GM12878 (cell line): Measurements from ENCODE around the gene ABHD8. TPM values are rescaled to one million over a fixed set of nuclear protein-coding genes. Genes with fewer than 3 reads are reported as not detected.

Experiments
- ATAC-seq: fragments of 200-7000 bp; cut with Tn5 transposase; 3 replicates; pipeline ENCODE4 v1.9.1; 2020; ENCODE audit warnings: mild to moderate bottlenecking, moderate library complexity
- BruUV-seq: library from RNA; stranded (reverse); fragments of 400-500 nt; replicated peaks from 2 replicates; lab custom pipeline; 2021; lab: Mats Ljungman, UMichigan
- CTCF ChIA-PET: fragments of 300-600 bp; sonication (Branson Sonifier 250); formaldehyde crosslinking; extraction: SDS; loops from one replicate; lab custom pipeline; 2021; ENCODE audit warnings: inconsistent platforms; lab: Yijun Ruan, JAX
- POLR2A ChIA-PET: fragments of 350-600 bp; formaldehyde crosslinking; extraction: SDS; loops from one replicate; lab custom pipeline; 2021; ENCODE audit warnings: inconsistent platforms; lab: Charles Lee
- RAD21 ChIA-PET: fragments of 300-600 bp; sonication (Branson Sonifier 250); formaldehyde crosslinking; loops from one replicate; lab custom pipeline; 2023; ENCODE audit warnings: antibody characterized with exemption; ENCODE audit not compliant: unreplicated experiment; lab: Charles Lee
- SMC1A ChIA-PET: fragments of 300-600 bp; sonication (Branson Sonifier 250); formaldehyde crosslinking; loops from one replicate; lab custom pipeline; 2023; ENCODE audit not compliant: unreplicated experiment, uncharacterized antibody; lab: Charles Lee
- DNase-seq: peaks from one replicate; pipeline ENCODE4 v3.0.0-alpha.2; 2011; ENCODE audit warnings: low read depth, low spot score
- FAIRE-seq: peaks from 3 replicates; lab custom pipeline; 2011; peaks lifted over from hg19 to GRCh38; lab: Jason Lieb, UNC
- H2AFZ ChIP-seq: 2 replicates; pipeline ENCODE4 v1.6.0; 2011; ENCODE audit warnings: low read depth, low read length, control low read depth; ENCODE audit not compliant: control insufficient read depth
- H3K27ac ChIP-seq: 2 replicates; pipeline ENCODE4 v1.5.1; 2011; ENCODE audit warnings: control low read depth; ENCODE audit not compliant: control insufficient read depth, insufficient read depth
- H3K27me3 ChIP-seq, 2 experiments: replicated peaks in 1 of 2; 2 replicates each; pipeline versions ENCODE4 v1.6.0 to v1.6.1; 2011; ENCODE audit warnings: low read length in 1 of 2; ENCODE audit not compliant: control insufficient read depth in 2 of 2, insufficient read depth in 2 of 2
- H3K36me3 ChIP-seq, 2 experiments: 2 replicates each; pipeline ENCODE4 v1.5.1; 2011; ENCODE audit warnings: low read length in 1 of 2; ENCODE audit not compliant: control insufficient read depth in 2 of 2, insufficient read depth in 2 of 2
- H3K4me1 ChIP-seq: 2 replicates; pipeline ENCODE4 v1.6.1; 2011; ENCODE audit warnings: mild to moderate bottlenecking, low read length, moderate library complexity, mixed read lengths; ENCODE audit not compliant: control insufficient read depth, insufficient read depth
- H3K4me2 ChIP-seq: 2 replicates; pipeline ENCODE4 v1.6.0; 2011; ENCODE audit warnings: control low read depth; ENCODE audit not compliant: control insufficient read depth, insufficient read depth
- H3K4me3 ChIP-seq: fragments of 200-600 bp; sonication (generic); 2 replicates; pipeline ENCODE4 v1.5.1; 2016
- H3K79me2 ChIP-seq: 2 replicates; pipeline ENCODE4 v1.6.0; 2011; ENCODE audit warnings: low read length; ENCODE audit not compliant: control insufficient read depth, insufficient read depth
- H3K9ac ChIP-seq: 2 replicates; pipeline ENCODE4 v1.8.0; 2011; ENCODE audit warnings: low read length, control low read depth, mixed read lengths; ENCODE audit not compliant: control insufficient read depth, insufficient read depth
- H3K9me3 ChIP-seq: replicated peaks from 3 replicates; pipeline ENCODE4 v1.5.1; 2011; ENCODE audit warnings: mild to moderate bottlenecking, low read length; ENCODE audit not compliant: control insufficient read depth, insufficient read depth
- H4K20me1 ChIP-seq: 2 replicates; pipeline ENCODE4 v1.6.0; 2011; ENCODE audit not compliant: control insufficient read depth, insufficient read depth
- ATF2 ChIP-seq: IDR thresholded peaks from 2 replicates; pipeline ENCODE4 v1.6.1; 2012; ENCODE audit warnings: low read length, inconsistent platforms
- BMI1 ChIP-seq: fragments of 450-650 bp; IDR thresholded peaks from 2 replicates; pipeline ENCODE4 v1.6.1; 2016; ENCODE audit warnings: mild to moderate bottlenecking, moderate library complexity, borderline replicate concordance
- CBFB ChIP-seq: IDR thresholded peaks from 2 replicates; pipeline ENCODE4 v1.6.1; 2016; ENCODE audit warnings: antibody characterized with exemption, low read depth
- DPF2 ChIP-seq: fragments of 450-650 bp; IDR thresholded peaks from 2 replicates; pipeline ENCODE4 v1.6.1; 2017; ENCODE audit warnings: mild to moderate bottlenecking
- EZH2 ChIP-seq: IDR thresholded peaks from 2 replicates; pipeline ENCODE4 v1.6.1; 2012; ENCODE audit warnings: low read depth, mild to moderate bottlenecking, control low read depth, inconsistent platforms, low read length, borderline replicate concordance; ENCODE audit not compliant: control insufficient read depth
- FOXM1 ChIP-seq: IDR thresholded peaks from 2 replicates; pipeline ENCODE4 v1.6.1; 2012; ENCODE audit warnings: low read depth, mild to moderate bottlenecking, inconsistent platforms, low read length, moderate library complexity
- NR2C1 ChIP-seq: fragments of 450-650 bp; IDR thresholded peaks from 2 replicates; pipeline ENCODE4 v1.6.1; 2017; ENCODE audit warnings: antibody characterized with exemption, mild to moderate bottlenecking, moderate library complexity
- RAD51 ChIP-seq: fragments of 450-650 bp; IDR thresholded peaks from 2 replicates; pipeline ENCODE4 v1.6.1; 2016; ENCODE audit warnings: moderate library complexity, mild to moderate bottlenecking, inconsistent platforms
- TARDBP ChIP-seq: IDR thresholded peaks from 2 replicates; pipeline ENCODE4 v1.6.1; 2016; ENCODE audit warnings: borderline replicate concordance
- WGBS: methylation state at CpG from one replicate; pipeline ENCODE4 v1.1.6; 2016; ENCODE audit warnings: low lambda C conversion rate; ENCODE audit not compliant: insufficient replicate concordance, insufficient coverage; ENCODE audit errors: missing lambda C conversion rate; 5-methylcytosine and 5-hydroxymethylcytosine counted together
- in situ Hi-C: fragments of 300-500 bp; cut with MboI; formaldehyde crosslinking; loops from 9 replicates; pipeline ENCODE4 v1.14.3; 2018; ENCODE audit warnings: mixed read lengths
- intact Hi-C: fragments of 100-400 bp; cut with micrococcal nuclease; formaldehyde crosslinking; loops from one replicate; pipeline ENCODE4 v1.14.2; 2022; ENCODE audit not compliant: unreplicated experiment
- polyA plus RNA-seq, 11 experiments: library from polyadenylated mRNA; depleted of rRNA in 4 of 11; unstranded in 6 of 11; stranded (reverse) in 5 of 11; fragments of >200 nt; fragmentation: Nextera tagmentation in 4 of 11; fragmentation: Illumina TruSeq in 1 of 11; extraction: Ambion mirVana in 4 of 11; extraction: Trizol in 1 of 11; gene quantifications; 1 replicate in 1 of 11; 2 replicates in 10 of 11; pipeline versions ENCODE4 v1.2.1 to v1.2.3, GENCODE V29; 2011 to 2016; ENCODE audit warnings: inconsistent platforms in 2 of 11, missing spikeins in 2 of 11, low read depth in 1 of 11
- total RNA-seq, 4 experiments: library from RNA; depleted of rRNA in 3 of 4; stranded (reverse); fragments of >200 nt in 3 of 4; fragmentation: Illumina TruSeq in 1 of 4; extraction: Trizol in 1 of 4; gene quantifications; 2 replicates each; pipeline versions ENCODE4 v1.2.1 to v1.2.3, GENCODE V29; 2013 to 2021
- TF ChIP-seq, protein P1 (sequence below): fragments of 150-350 bp; IDR thresholded peaks from 2 replicates; pipeline ENCODE4 v1.6.1; 2014; ENCODE audit warnings: mild to moderate bottlenecking, low read depth, low read length
- TF ChIP-seq, protein P2 (sequence below): IDR thresholded peaks from 2 replicates; pipeline ENCODE4 v1.6.1; 2011; ENCODE audit warnings: low read depth, mild to moderate bottlenecking, low read length, moderate library complexity, borderline replicate concordance; ENCODE audit errors: extremely low read depth
- TF ChIP-seq, protein P3 (sequence below): fragments of 450-650 bp; formaldehyde crosslinking; IDR thresholded peaks from 2 replicates; pipeline ENCODE4 v1.4.0; 2020; ENCODE audit warnings: mild to moderate bottlenecking, moderate library complexity

ABHD8 gene
- total and polyA plus RNA-seq, 10 of the 15 experiments (the other 5 are each of a cell fraction or from before 2014, with no cell fraction given): 0.03 to 12.5 (median 6.0) TPM

DNA sequence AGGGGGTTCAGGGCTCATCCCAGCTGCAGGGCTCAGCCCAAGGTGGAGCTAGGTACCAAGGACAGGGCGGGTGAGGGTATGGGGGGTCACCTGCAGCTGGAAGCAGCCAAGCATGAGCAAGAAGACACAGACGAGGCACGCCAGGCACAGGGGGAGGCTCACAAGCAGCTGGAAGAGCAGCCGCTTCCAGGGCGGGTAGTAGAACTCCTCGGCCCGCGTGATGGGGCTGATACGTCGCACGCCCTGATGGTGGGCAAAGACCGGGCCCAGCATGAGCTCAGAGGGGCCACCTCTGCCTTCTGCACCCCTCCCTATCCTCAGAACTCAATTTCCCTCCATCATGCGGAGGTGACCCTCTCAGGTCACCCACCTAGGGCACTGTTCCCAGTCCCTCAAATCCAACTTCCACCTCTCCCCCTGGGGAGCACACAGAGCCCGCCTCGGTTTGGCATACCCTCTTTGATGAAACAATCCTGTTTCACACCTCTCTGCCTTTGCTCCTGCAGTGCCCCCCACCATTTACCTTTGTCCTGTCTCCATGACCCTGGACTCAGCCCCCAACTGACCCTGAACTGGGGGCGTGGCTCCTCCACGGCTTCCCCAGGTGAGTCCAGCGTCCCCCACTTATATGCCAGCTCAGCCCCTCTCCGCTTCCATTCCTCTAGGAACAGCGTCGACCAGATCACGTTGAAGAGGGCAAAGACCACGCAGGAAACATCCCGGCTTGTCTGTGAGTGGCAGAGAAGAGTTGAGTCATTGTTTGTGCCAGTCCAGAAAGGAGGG, 27.2 kb upstream of the ABHD8 start:
- ChIA-PET SMC1A (interaction anchor here (0.6 kb wide), 1 partner anchor 164 kb away, joined by 5 read pairs; no protein-coding TSS in a partner anchor), POLR2A (interaction anchor here (1.2 kb wide), 1 partner anchor 21 kb away, joined by 3 read pairs; the partner anchor contains the start of gene DDA1), RAD21 (no interaction called here), CTCF (interaction anchor here (2.8 kb wide), 1 partner anchor 56 kb away, joined by 9 read pairs; no protein-coding TSS in a partner anchor)
- TF ChIP-seq TARDBP (no peak), EZH2 (no peak), RAD51 (no peak), CBFB (no peak), FOXM1 (no peak), NR2C1 (no peak), ATF2 (no peak), DPF2 (no peak), BMI1 (no peak)
- TF ChIP-seq, protein P1, sequence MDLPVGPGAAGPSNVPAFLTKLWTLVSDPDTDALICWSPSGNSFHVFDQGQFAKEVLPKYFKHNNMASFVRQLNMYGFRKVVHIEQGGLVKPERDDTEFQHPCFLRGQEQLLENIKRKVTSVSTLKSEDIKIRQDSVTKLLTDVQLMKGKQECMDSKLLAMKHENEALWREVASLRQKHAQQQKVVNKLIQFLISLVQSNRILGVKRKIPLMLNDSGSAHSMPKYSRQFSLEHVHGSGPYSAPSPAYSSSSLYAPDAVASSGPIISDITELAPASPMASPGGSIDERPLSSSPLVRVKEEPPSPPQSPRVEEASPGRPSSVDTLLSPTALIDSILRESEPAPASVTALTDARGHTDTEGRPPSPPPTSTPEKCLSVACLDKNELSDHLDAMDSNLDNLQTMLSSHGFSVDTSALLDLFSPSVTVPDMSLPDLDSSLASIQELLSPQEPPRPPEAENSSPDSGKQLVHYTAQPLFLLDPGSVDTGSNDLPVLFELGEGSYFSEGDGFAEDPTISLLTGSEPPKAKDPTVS: no peak
- TF ChIP-seq, protein P2, sequence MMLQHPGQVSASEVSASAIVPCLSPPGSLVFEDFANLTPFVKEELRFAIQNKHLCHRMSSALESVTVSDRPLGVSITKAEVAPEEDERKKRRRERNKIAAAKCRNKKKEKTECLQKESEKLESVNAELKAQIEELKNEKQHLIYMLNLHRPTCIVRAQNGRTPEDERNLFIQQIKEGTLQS: no peak
- TF ChIP-seq, protein P3, sequence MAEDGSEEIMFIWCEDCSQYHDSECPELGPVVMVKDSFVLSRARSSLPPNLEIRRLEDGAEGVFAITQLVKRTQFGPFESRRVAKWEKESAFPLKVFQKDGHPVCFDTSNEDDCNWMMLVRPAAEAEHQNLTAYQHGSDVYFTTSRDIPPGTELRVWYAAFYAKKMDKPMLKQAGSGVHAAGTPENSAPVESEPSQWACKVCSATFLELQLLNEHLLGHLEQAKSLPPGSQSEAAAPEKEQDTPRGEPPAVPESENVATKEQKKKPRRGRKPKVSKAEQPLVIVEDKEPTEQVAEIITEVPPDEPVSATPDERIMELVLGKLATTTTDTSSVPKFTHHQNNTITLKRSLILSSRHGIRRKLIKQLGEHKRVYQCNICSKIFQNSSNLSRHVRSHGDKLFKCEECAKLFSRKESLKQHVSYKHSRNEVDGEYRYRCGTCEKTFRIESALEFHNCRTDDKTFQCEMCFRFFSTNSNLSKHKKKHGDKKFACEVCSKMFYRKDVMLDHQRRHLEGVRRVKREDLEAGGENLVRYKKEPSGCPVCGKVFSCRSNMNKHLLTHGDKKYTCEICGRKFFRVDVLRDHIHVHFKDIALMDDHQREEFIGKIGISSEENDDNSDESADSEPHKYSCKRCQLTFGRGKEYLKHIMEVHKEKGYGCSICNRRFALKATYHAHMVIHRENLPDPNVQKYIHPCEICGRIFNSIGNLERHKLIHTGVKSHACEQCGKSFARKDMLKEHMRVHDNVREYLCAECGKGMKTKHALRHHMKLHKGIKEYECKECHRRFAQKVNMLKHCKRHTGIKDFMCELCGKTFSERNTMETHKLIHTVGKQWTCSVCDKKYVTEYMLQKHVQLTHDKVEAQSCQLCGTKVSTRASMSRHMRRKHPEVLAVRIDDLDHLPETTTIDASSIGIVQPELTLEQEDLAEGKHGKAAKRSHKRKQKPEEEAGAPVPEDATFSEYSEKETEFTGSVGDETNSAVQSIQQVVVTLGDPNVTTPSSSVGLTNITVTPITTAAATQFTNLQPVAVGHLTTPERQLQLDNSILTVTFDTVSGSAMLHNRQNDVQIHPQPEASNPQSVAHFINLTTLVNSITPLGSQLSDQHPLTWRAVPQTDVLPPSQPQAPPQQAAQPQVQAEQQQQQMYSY (CRISPR knock-in tag): no peak
- FAIRE-seq (no peak), ATAC-seq (no peak), DNase-seq (no peak)
- Histone ChIP-seq H4K20me1 (no peaks in the 10 kb centered on the region), H3K36me3 (no peaks in the 10 kb centered on the region), H3K27me3 (no peaks in the 10 kb centered on the region; a peak in 2 of 4 replicates), H3K4me1 (peaks cover 10% of the 10 kb centered on the region), H3K4me3 (no peak overlapping the region), H2AFZ (no peak overlapping the region), H3K27ac (no peak overlapping the region), H3K9ac (no peak overlapping the region), H3K79me2 (no peaks in the 10 kb centered on the region), H3K9me3 (no peaks in the 10 kb centered on the region; the same call in 2 of the 3 replicates), H3K4me2 (no peak overlapping the region)
- in situ Hi-C loops (no loop called here), intact Hi-C loops (no loop called here)
- 63% methylated on average over 24 of the region's 24 CpGs for WGBS
- BruUV-seq: no TSS peak
